OCI-LY1 (cell line): ENCODE data around the gene STKLD1.
"Not testable (repeated sequence)": the region's sequence is repeated elsewhere in the genome, so short reads cannot be mapped to it uniquely, and the experiment has no call there.

ENCODE experiments used
- H2AFZ ChIP-seq: fragments of 200-600 bp; sonication (generic), shearing (Covaris generic); 2 replicates; pipeline ENCODE4 v1.6.0; 2014; ENCODE audit warnings: antibody characterized with exemption, mild to moderate bottlenecking, low read length
- H3F3A ChIP-seq: fragments of 200-600 bp; sonication (generic), shearing (Covaris generic); 2 replicates; pipeline ENCODE4 v1.6.0; 2014; ENCODE audit warnings: mild to moderate bottlenecking, antibody characterized with exemption, low read length, moderate library complexity; ENCODE audit not compliant: insufficient read depth
- H3K27ac ChIP-seq: fragments of 200-600 bp; sonication (generic); 2 replicates; pipeline ENCODE4 v1.5.1; 2014; ENCODE audit warnings: low read length, mixed run types, mild to moderate bottlenecking, low read depth; ENCODE audit not compliant: poor library complexity, severe bottlenecking
- H3K27me3 ChIP-seq: fragments of 200-600 bp; sonication (generic); 2 replicates; pipeline ENCODE4 v1.6.0; 2014; ENCODE audit warnings: antibody characterized with exemption, mild to moderate bottlenecking, low read length, moderate library complexity; ENCODE audit not compliant: insufficient read depth
- H3K36me3 ChIP-seq: fragments of 200-600 bp; sonication (generic); 2 replicates; pipeline ENCODE4 v1.6.1; 2014; ENCODE audit warnings: mild to moderate bottlenecking, antibody characterized with exemption, low read length, moderate library complexity, mixed read lengths; ENCODE audit not compliant: insufficient read depth
- H3K4me1 ChIP-seq: fragments of 200-600 bp; sonication (generic); 2 replicates; pipeline ENCODE4 v1.5.1; 2014; ENCODE audit warnings: mild to moderate bottlenecking, low read length, moderate library complexity; ENCODE audit not compliant: insufficient read depth, severe bottlenecking
- H3K4me2 ChIP-seq: fragments of 200-600 bp; sonication (generic), shearing (Covaris generic); 2 replicates; pipeline ENCODE4 v1.6.1; 2014; ENCODE audit warnings: low read length
- H3K4me3 ChIP-seq: fragments of 200-600 bp; sonication (generic); 2 replicates; pipeline ENCODE4 v1.5.1; 2014; ENCODE audit warnings: low read length, low read depth, mild to moderate bottlenecking, mixed read lengths; ENCODE audit not compliant: poor library complexity, severe bottlenecking
- H3K79me2 ChIP-seq: fragments of 200-600 bp; shearing (Covaris generic); 2 replicates; pipeline ENCODE4 v1.6.1; 2016; ENCODE audit warnings: mixed run types, low read length, mixed read lengths; ENCODE audit not compliant: insufficient read depth
- H3K9ac ChIP-seq: fragments of 200-600 bp; sonication (generic), shearing (Covaris generic); 2 replicates; pipeline ENCODE4 v1.6.1; 2014; ENCODE audit warnings: mild to moderate bottlenecking, low read length, mixed read lengths
- H3K9me2 ChIP-seq: fragments of 200-600 bp; sonication (generic), shearing (Covaris generic); 2 replicates; pipeline ENCODE4 v1.6.1; 2014; ENCODE audit warnings: low read depth, mild to moderate bottlenecking, low read length, mixed read lengths
- H3K9me3 ChIP-seq: fragments of 200-600 bp; shearing (Covaris generic); 2 replicates; pipeline ENCODE4 v1.6.1; 2014; ENCODE audit warnings: low read length, mixed read lengths
- H4K20me1 ChIP-seq: fragments of 200-600 bp; sonication (generic), shearing (Covaris generic); 2 replicates; pipeline ENCODE4 v1.6.0; 2016; ENCODE audit warnings: mild to moderate bottlenecking, low read length; ENCODE audit not compliant: insufficient read depth
- EZH2 ChIP-seq: fragments of 200-600 bp; sonication (generic), shearing (Covaris generic); IDR thresholded peaks from 2 replicates; pipeline ENCODE4 v1.8.0; 2017; ENCODE audit warnings: borderline replicate concordance, mixed run types, mild to moderate bottlenecking, antibody characterized with exemption, low read length, moderate library complexity, mixed read lengths
- TF ChIP-seq, protein P1 (sequence below): fragments of 200-600 bp; sonication (generic), shearing (Covaris generic); IDR thresholded peaks from 2 replicates; pipeline ENCODE4 v1.5.1; 2017; ENCODE audit warnings: mild to moderate bottlenecking, antibody characterized with exemption, low read length, moderate library complexity, mixed read lengths

The STKLD1 gene

DNA sequence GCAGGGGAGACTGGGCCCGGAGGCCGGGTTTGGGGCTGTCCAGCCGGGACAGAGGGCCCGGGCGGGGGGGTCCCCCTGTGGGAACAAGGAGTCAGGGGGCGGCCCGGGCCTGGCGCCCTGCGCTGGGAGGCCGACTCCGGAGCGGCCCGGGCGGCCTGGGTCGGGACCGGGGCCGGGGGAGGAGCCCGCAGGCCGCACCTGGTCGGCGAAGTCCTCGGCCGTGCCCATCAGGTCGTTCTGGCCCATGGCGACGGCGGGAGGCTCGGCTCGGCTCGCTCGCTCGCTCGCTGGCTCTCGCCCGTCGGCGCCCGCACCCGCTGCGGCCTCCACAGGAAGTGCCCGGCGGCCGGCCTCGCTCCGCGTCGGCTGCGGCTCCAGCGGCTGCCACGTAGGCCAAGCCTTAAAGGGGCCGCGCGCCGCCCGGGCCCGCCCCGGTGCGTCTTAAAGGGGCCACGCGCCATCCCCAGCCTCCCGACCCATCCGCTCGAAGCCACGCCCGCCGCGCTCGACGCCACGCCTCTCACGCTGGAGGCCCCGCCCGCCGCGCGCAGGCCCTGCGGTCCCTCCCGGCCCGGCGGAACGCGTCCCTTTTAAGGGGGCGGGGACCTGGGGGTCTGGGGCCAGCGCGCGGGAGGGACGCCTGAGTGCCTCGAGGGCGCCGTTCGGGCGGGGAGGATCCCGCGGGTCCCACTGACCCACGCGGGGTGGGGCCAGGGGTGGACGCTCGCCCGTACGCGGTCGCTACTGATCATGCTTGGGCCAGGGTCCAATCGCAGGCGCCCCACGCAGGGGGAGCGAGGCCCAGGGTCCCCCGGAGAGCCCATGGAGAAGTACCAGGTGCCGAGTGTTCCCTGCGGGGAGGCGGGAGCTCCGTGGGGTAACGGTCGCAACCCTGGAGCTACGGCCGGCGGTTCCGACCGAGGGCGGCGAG is at the start of gene STKLD1, which contains the start of gene SURF4:
Gene STKLD1, plus strand, starts transcription at position 643 of the 931 bp plus-strand sequence. Its CDS starts 108 bp downstream, at position 751.
Gene SURF4, minus strand, starts transcription at position 337 of the 931 bp plus-strand sequence. Its CDS starts 91 bp downstream, at position 246.
- peaks cover 35% of the 10 kb centered on the region for H3K4me1 ChIP-seq
- no peak for TF ChIP-seq EZH2
- TF ChIP-seq, protein P1, sequence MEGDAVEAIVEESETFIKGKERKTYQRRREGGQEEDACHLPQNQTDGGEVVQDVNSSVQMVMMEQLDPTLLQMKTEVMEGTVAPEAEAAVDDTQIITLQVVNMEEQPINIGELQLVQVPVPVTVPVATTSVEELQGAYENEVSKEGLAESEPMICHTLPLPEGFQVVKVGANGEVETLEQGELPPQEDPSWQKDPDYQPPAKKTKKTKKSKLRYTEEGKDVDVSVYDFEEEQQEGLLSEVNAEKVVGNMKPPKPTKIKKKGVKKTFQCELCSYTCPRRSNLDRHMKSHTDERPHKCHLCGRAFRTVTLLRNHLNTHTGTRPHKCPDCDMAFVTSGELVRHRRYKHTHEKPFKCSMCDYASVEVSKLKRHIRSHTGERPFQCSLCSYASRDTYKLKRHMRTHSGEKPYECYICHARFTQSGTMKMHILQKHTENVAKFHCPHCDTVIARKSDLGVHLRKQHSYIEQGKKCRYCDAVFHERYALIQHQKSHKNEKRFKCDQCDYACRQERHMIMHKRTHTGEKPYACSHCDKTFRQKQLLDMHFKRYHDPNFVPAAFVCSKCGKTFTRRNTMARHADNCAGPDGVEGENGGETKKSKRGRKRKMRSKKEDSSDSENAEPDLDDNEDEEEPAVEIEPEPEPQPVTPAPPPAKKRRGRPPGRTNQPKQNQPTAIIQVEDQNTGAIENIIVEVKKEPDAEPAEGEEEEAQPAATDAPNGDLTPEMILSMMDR = no peak
- no peaks in the 10 kb centered on the region for H3F3A ChIP-seq
- peak within 1 kb of the TSS; percentile 75 for H3K9ac ChIP-seq
- H2AFZ ChIP-seq = no peak within 1 kb of the TSS
- no peaks in the 10 kb centered on the region for H3K9me2 ChIP-seq
- peaks cover 5% of the 10 kb centered on the region; the same call in 1 of the 2 replicates for H3K36me3 ChIP-seq
- H3K27ac ChIP-seq = peak within 1 kb of the TSS; percentile 26
- H3K4me2 ChIP-seq = peak within 1 kb of the TSS; percentile 93
- H4K20me1 ChIP-seq = no peaks in the 10 kb centered on the region
- peaks cover 24% of the 10 kb centered on the region for H3K79me2 ChIP-seq
- H3K27me3 ChIP-seq = no peaks in the 10 kb centered on the region; the same call in 1 of the 2 replicates
- H3K9me3 ChIP-seq = no peaks in the 10 kb centered on the region
- H3K4me3 ChIP-seq = peak within 1 kb of the TSS; percentile 73

DNA sequence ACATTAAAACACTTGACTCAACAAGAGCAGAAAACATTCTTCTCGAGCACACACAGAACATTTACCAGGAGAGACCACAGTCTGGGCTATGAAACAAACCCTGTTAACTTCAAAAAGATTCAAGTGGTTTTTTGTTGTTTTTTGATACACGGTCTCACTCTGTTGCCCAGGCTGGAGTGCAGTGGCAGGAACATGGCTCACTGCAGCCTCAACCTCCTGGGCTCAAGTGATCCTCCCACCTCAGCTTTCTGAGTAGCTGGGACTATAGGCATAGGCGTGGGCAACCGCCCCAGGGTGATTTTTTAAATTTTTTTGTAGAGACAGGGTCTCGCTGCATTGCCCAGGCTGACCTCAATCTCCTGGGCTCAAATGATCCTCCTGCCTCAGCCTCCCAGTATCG is 49.1 kb upstream of the STKLD1 start:
- Histone ChIP-seq H3K36me3 (peaks cover 24% of the 10 kb centered on the region), H3K27me3 (peaks cover 11% of the 10 kb centered on the region; the same call in 1 of the 2 replicates)
- not testable (repeated sequence) for H3K79me2 ChIP-seq, H3F3A ChIP-seq, H3K9me2 ChIP-seq, H3K4me1 ChIP-seq, H3K4me2 ChIP-seq, H3K9me3 ChIP-seq, H2AFZ ChIP-seq, H3K9ac ChIP-seq, H4K20me1 ChIP-seq, H3K27ac ChIP-seq, H3K4me3 ChIP-seq

DNA sequence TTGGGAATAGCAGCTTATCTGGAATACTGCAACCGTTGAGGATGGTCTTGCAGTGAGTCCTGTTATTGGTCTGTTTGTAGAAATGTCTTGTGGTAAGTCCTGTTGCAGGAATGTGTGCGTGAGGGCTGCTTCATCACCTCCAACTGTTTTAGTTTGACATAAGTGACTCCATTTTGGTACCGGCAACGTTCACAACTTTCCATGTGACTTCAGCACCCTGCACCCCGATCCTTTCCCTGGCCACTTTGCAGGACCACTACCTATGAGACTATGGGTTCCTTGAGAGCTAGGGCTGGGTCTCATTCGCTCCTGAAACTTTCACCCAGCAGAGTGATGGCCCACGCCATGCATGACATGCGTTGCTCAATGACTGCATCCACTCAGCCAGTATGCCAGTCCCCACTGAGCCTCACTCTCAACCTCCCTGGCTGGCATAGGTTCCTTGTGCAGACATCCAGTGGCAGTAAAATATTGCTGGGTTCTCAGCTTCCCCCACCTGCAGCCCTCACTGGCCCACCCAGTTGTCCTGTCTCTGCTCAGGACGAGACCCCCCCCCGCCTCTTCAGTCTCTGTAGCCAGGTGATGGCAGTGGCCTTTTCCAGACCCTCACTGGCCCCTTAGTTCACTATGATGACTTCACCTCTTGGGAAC is 48.2 kb upstream of the STKLD1 start:
- H3K36me3 ChIP-seq = peaks cover 33% of the 10 kb centered on the region
- TF ChIP-seq EZH2 = no peak
- TF ChIP-seq, protein P1 = no peak
- H3K27me3 ChIP-seq = peaks cover 11% of the 10 kb centered on the region; the same call in 1 of the 2 replicates
- no peaks in the 10 kb centered on the region for H3K9me2 ChIP-seq
- no peak overlapping the region for H3K27ac ChIP-seq
- H3F3A ChIP-seq = no peaks in the 10 kb centered on the region
- no peaks in the 10 kb centered on the region for H3K9me3 ChIP-seq
- no peak overlapping the region for H3K9ac ChIP-seq
- no peaks in the 10 kb centered on the region for H3K79me2 ChIP-seq
- no peak overlapping the region for H2AFZ ChIP-seq
- no peaks in the 10 kb centered on the region for H3K4me1 ChIP-seq
- H3K4me2 ChIP-seq = no peak overlapping the region
- no peak overlapping the region for H3K4me3 ChIP-seq
- no peaks in the 10 kb centered on the region for H4K20me1 ChIP-seq
